Panc1 (cell line): ENCODE results near the gene KCNJ13. TPM values are rescaled to one million over a fixed set of nuclear protein-coding genes. Genes with fewer than 3 reads are reported as not detected.

Experiments used
- ATAC-seq: fragments of 200-7000 bp; cut with Tn5 transposase; 2 replicates; pipeline ENCODE4 v1.9.1; 2020; ENCODE audit warnings: mild to moderate bottlenecking, moderate library complexity
- BruUV-seq: library from RNA; stranded (reverse); fragments of 400-500 nt; replicated peaks from 2 replicates; lab custom pipeline; 2021; lab: Mats Ljungman, UMichigan
- CTCF ChIA-PET: fragments of 300-600 bp; sonication (Branson Sonifier 250); formaldehyde crosslinking; loops from one replicate; lab custom pipeline; 2022; ENCODE audit warnings: antibody characterized with exemption; lab: Charles Lee
- POLR2A ChIA-PET: fragments of 300-600 bp; sonication (Branson Sonifier 250); formaldehyde crosslinking; loops from one replicate; lab custom pipeline; 2022; ENCODE audit warnings: antibody characterized with exemption; lab: Charles Lee
- DNase-seq: peaks from one replicate; pipeline ENCODE4 v3.0.0-alpha.2; 2010; ENCODE audit warnings: low read depth, low spot score
- H3K27ac ChIP-seq: 2 replicates; pipeline ENCODE4 v1.5.1; 2011; ENCODE audit warnings: mild to moderate bottlenecking, low read length, inconsistent platforms
- H3K27me3 ChIP-seq: fragments of 200-500 bp; sonication (Bioruptor generic); 2 replicates; pipeline ENCODE4 v1.6.0; 2014; ENCODE audit warnings: low read length, inconsistent platforms; ENCODE audit not compliant: control insufficient read depth, insufficient read depth
- H3K36me3 ChIP-seq: fragments of 200-500 bp; sonication (Bioruptor generic); 2 replicates; pipeline ENCODE4 v1.5.1; 2014; ENCODE audit warnings: inconsistent platforms, mild to moderate bottlenecking, low read length, moderate library complexity; ENCODE audit not compliant: control insufficient read depth, insufficient read depth
- H3K4me1 ChIP-seq: 2 replicates; pipeline ENCODE4 v1.5.1; 2011; ENCODE audit warnings: inconsistent platforms, mild to moderate bottlenecking, low read length, moderate library complexity; ENCODE audit not compliant: control insufficient read depth, insufficient read depth
- H3K4me3 ChIP-seq, 2 experiments: 2 replicates each; pipeline ENCODE4 v1.5.1; 2011 to 2012; ENCODE audit warnings: low read depth in 2 of 2, low read length in 2 of 2, mild to moderate bottlenecking in 2 of 2, inconsistent platforms in 1 of 2, moderate library complexity in 1 of 2
- H3K9me3 ChIP-seq: fragments of 200-500 bp; sonication (Bioruptor generic); 2 replicates; pipeline ENCODE4 v1.5.1; 2014; ENCODE audit warnings: low read depth, mild to moderate bottlenecking, inconsistent platforms, low read length, moderate library complexity; ENCODE audit not compliant: control insufficient read depth, insufficient read depth
- POLR2AphosphoS5 ChIP-seq: IDR thresholded peaks from 2 replicates; pipeline ENCODE4 v1.6.1; 2012; ENCODE audit warnings: mild to moderate bottlenecking, low read depth, low read length, moderate library complexity
- SIN3A ChIP-seq: IDR thresholded peaks from 2 replicates; pipeline ENCODE4 v1.6.1; 2012; ENCODE audit warnings: low read depth, mild to moderate bottlenecking, low read length, moderate library complexity, borderline replicate concordance; ENCODE audit not compliant: insufficient read depth
- TCF7L2 ChIP-seq: IDR thresholded peaks from 2 replicates; pipeline ENCODE4 v1.6.1; 2011; ENCODE audit warnings: mild to moderate bottlenecking, low read depth, low read length, inconsistent platforms
- in situ Hi-C: cut with HindIII; loops from 2 replicates; pipeline ENCODE4 v1.10.0; 2016; ENCODE audit warnings: low sequenced_read_pairs, low pct_unique_long_range_greater_than_20kb
- intact Hi-C: fragments of 100-400 bp; cut with micrococcal nuclease; formaldehyde crosslinking; loops from one replicate; pipeline ENCODE4 v1.10.0; 2022; ENCODE audit not compliant: unreplicated experiment
- total RNA-seq: library from RNA; stranded (reverse); gene quantifications from one replicate; pipeline ENCODE4 v1.2.1, GENCODE V29; 2021; ENCODE audit not compliant: unreplicated experiment
- TF ChIP-seq, protein P1 (sequence below), 2 experiments: IDR thresholded peaks; 2 replicates each; pipeline ENCODE4 v1.6.1; 2011 to 2012; ENCODE audit warnings: low read depth in 2 of 2, control low read depth in 1 of 2, low read length in 1 of 2, mild to moderate bottlenecking in 1 of 2, moderate library complexity in 1 of 2; ENCODE audit not compliant: insufficient read depth in 1 of 2
- TF ChIP-seq, protein P2 (sequence below): fragments of 450-650 bp; IDR thresholded peaks from 2 replicates; pipeline ENCODE4 v1.5.1; 2017; ENCODE audit warnings: mild to moderate bottlenecking

KCNJ13 gene
- total RNA-seq, 1 experiment from 2014 or later, result 1.1 TPM

DNA sequence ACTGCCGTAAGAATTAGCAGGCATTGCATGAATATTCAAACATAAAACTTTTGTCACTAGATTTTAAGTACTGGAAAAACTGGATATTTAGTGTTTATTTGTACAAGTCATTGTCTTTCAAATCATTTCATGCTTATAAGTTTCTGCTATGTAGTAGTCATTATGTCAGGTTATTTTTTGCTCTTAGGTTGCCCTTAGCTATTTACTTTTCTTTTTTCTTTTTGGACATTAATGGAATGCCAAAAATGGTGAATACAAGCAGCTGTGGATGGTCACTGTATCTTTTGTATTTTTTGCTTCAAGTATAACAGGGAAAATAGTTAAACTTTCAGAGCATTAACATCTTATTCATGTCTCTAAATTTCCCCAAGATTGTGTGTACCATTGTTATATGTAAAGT is 18.6 kb upstream of the KCNJ13 start:
- no peak overlapping the region for H3K4me3 ChIP-seq
- H3K4me1 ChIP-seq, result no peaks in the 10 kb centered on the region
- no peak for DNase-seq
- no peaks in the 10 kb centered on the region for H3K9me3 ChIP-seq
- intact Hi-C loops (no loop called here), in situ Hi-C loops (no loop called here)
- TF ChIP-seq SIN3A, result no peak
- no peak for TF ChIP-seq TCF7L2
- TF ChIP-seq POLR2AphosphoS5, result no peak
- TF ChIP-seq, protein P1, sequence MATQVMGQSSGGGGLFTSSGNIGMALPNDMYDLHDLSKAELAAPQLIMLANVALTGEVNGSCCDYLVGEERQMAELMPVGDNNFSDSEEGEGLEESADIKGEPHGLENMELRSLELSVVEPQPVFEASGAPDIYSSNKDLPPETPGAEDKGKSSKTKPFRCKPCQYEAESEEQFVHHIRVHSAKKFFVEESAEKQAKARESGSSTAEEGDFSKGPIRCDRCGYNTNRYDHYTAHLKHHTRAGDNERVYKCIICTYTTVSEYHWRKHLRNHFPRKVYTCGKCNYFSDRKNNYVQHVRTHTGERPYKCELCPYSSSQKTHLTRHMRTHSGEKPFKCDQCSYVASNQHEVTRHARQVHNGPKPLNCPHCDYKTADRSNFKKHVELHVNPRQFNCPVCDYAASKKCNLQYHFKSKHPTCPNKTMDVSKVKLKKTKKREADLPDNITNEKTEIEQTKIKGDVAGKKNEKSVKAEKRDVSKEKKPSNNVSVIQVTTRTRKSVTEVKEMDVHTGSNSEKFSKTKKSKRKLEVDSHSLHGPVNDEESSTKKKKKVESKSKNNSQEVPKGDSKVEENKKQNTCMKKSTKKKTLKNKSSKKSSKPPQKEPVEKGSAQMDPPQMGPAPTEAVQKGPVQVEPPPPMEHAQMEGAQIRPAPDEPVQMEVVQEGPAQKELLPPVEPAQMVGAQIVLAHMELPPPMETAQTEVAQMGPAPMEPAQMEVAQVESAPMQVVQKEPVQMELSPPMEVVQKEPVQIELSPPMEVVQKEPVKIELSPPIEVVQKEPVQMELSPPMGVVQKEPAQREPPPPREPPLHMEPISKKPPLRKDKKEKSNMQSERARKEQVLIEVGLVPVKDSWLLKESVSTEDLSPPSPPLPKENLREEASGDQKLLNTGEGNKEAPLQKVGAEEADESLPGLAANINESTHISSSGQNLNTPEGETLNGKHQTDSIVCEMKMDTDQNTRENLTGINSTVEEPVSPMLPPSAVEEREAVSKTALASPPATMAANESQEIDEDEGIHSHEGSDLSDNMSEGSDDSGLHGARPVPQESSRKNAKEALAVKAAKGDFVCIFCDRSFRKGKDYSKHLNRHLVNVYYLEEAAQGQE (IDR thresholded peaks at IDR 0.05; ENCODE audit: insufficient read depth in 1 of 2, low read depth in 2 of 2, low read length in 1 of 2), result no peak
- TF ChIP-seq, protein P2, sequence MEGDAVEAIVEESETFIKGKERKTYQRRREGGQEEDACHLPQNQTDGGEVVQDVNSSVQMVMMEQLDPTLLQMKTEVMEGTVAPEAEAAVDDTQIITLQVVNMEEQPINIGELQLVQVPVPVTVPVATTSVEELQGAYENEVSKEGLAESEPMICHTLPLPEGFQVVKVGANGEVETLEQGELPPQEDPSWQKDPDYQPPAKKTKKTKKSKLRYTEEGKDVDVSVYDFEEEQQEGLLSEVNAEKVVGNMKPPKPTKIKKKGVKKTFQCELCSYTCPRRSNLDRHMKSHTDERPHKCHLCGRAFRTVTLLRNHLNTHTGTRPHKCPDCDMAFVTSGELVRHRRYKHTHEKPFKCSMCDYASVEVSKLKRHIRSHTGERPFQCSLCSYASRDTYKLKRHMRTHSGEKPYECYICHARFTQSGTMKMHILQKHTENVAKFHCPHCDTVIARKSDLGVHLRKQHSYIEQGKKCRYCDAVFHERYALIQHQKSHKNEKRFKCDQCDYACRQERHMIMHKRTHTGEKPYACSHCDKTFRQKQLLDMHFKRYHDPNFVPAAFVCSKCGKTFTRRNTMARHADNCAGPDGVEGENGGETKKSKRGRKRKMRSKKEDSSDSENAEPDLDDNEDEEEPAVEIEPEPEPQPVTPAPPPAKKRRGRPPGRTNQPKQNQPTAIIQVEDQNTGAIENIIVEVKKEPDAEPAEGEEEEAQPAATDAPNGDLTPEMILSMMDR, result no peak
- POLR2A ChIA-PET, result no interaction called here
- BruUV-seq, result no TSS peak
- no peak for ATAC-seq
- CTCF ChIA-PET, result no interaction called here
- H3K36me3 ChIP-seq, result peaks cover 25% of the 10 kb centered on the region
- no peak overlapping the region; the same call in 1 of the 2 replicates for H3K27ac ChIP-seq
- no peaks in the 10 kb centered on the region for H3K27me3 ChIP-seq

DNA sequence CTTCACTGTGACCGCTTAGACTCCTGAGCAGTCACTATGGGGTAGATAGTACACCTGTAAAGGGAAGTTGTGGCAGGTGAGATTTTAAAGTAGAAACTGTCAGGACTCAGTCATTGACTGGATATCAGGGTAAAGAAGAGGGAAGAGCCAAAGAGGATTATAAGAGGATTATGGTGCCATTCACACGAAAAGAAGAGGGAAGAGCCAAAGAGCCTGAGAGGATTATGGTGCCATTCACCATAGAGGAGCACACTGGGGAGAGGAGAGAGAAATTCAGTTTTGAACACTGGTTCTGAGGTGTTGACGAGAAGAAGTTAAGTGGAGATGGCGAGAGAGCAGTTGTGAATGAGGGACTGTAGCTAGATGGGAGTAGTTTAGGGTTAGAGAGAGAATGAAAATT is 16.9 kb upstream of the KCNJ13 start:
- Histone ChIP-seq H3K27ac (no peak overlapping the region), H3K9me3 (no peaks in the 10 kb centered on the region), H3K4me3 (no peak overlapping the region), H3K36me3 (peaks cover 30% of the 10 kb centered on the region), H3K4me1 (no peaks in the 10 kb centered on the region), H3K27me3 (no peaks in the 10 kb centered on the region)
- ChIA-PET POLR2A (no interaction called here), CTCF (no interaction called here)
- TF ChIP-seq SIN3A (no peak), POLR2AphosphoS5 (no peak), TCF7L2 (no peak)
- TF ChIP-seq, protein P1 (IDR thresholded peaks at IDR 0.05; ENCODE audit: insufficient read depth in 1 of 2, low read depth in 2 of 2, low read length in 1 of 2), result no peak
- TF ChIP-seq, protein P2, result no peak
- ATAC-seq (no peak), DNase-seq (no peak)
- in situ Hi-C loops, result no loop called here
- intact Hi-C loops, result no loop called here
- BruUV-seq, result no TSS peak
